Adipocyte (in vitro differentiated cells): Measurements from ENCODE around the gene MUSTN1.

Experiments used
- DNase-seq: peaks from one replicate; pipeline ENCODE4 v3.0.0-alpha.2; 2015; ENCODE audit warnings: low read depth
- H3K27me3 ChIP-seq: replicated peaks from 2 replicates; pipeline ENCODE4 v1.7.0; 2013; ENCODE audit warnings: mild to moderate bottlenecking, low read length, moderate library complexity; ENCODE audit not compliant: control insufficient read depth, insufficient read depth
- H3K36me3 ChIP-seq: 2 replicates; pipeline ENCODE4 v1.7.0; 2013; ENCODE audit warnings: low read length, mild to moderate bottlenecking, moderate library complexity; ENCODE audit not compliant: control insufficient read depth, insufficient read depth, severe bottlenecking
- H3K4me1 ChIP-seq: 2 replicates; pipeline ENCODE4 v1.7.0; 2013; ENCODE audit warnings: mild to moderate bottlenecking, low read length, moderate library complexity; ENCODE audit not compliant: control insufficient read depth, insufficient read depth
- H3K4me3 ChIP-seq: 2 replicates; pipeline ENCODE4 v1.7.0; 2013; ENCODE audit warnings: mild to moderate bottlenecking, low read length, moderate library complexity
- H3K9ac ChIP-seq: 2 replicates; pipeline ENCODE4 v1.7.0; 2013; ENCODE audit warnings: mild to moderate bottlenecking, low read length, moderate library complexity
- H3K9me3 ChIP-seq: 2 replicates; pipeline ENCODE4 v1.7.0; 2013; ENCODE audit warnings: mild to moderate bottlenecking, low read length, moderate library complexity; ENCODE audit not compliant: control insufficient read depth

Gene MUSTN1

DNA sequence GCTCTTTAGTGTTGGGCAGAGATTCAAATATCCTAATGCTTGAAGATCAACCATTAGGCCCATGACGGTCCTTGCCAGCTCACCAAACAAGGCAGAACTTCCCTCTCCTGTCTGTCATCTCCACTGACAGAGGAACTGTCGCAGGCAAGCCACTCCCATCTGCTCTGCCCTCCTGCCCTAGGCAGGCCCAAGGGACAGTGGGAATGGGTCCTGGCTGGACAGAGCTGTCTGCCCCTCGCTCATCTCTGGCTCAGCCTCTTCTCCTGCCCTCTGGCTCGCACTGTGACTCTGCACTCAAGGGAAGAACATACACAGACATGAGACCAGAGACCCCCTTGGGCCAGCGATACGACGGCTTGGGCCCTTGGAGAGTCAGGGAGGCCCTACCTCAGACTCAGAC, 7.6 kb upstream of the MUSTN1 start:
- peaks cover 23% of the 10 kb centered on the region for H3K4me1 ChIP-seq
- peaks cover 19% of the 10 kb centered on the region for H3K36me3 ChIP-seq
- H3K4me3 ChIP-seq: no peak overlapping the region
- no peak overlapping the region for H3K9ac ChIP-seq
- no peaks in the 10 kb centered on the region for H3K27me3 ChIP-seq
- no peaks in the 10 kb centered on the region for H3K9me3 ChIP-seq
- DNase-seq: no peak

DNA sequence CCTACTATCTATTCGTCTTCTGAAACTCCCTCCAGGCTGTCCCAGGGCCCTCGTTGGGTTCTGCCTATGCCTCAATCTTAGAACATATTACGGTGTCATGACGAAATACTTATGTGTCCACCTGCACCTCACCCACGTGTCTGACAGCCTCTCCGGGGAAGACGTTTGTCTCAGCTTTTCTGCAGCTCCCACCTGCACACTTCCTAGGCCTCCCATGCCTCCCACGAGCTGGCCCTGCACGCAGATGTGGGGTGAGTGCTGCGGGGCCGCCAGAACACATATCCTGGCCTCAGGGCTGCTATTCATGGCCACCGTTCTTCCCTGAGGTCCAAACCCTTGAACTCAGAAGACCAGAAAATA, 7.1 kb upstream of the MUSTN1 start:
- H3K9ac ChIP-seq: no peak overlapping the region
- no peaks in the 10 kb centered on the region for H3K9me3 ChIP-seq
- H3K27me3 ChIP-seq: no peaks in the 10 kb centered on the region
- H3K36me3 ChIP-seq: peaks cover 15% of the 10 kb centered on the region
- H3K4me3 ChIP-seq: no peak overlapping the region
- H3K4me1 ChIP-seq: peaks cover 23% of the 10 kb centered on the region
- DNase-seq: no peak

DNA sequence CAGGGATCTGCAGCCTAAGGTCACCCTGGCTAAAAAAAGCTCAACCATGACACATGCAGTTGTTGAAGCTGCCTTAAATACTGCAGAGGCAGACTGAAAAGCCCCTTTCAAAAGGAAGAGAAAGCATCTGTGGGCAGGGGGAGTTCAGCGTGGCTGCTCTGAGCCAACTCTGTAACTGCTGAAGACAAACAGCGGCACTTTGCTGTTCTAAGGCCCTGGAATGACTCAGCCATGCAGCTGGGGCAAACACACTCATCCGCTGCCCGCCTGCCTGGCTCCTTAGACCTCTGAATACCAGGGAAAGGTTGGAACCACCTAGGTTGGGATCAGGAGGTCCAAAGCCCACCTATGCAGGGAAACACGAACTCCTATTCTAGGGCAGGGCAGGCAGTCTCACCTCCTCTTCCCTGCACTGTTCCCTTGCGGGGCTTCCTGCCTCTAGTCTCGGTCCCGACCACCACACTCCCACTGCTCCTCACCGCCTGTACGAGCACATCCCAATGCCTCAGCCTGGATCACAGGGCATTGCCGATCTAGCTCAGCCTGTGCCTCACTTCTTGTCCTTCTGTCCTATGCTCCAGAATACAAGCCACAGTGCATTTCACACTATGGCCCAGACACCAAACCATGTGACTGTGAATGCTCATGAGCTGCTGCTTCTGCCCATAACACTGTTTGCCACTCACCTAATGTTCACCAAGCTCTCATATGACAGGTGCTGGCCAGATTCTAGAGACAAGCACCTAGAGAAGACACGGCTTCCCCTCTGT, 6.6 kb upstream of the MUSTN1 start:
- Histone ChIP-seq H3K4me1 (peaks cover 23% of the 10 kb centered on the region), H3K27me3 (no peaks in the 10 kb centered on the region), H3K9ac (no peak overlapping the region), H3K36me3 (peaks cover 14% of the 10 kb centered on the region), H3K9me3 (no peaks in the 10 kb centered on the region), H3K4me3 (no peak overlapping the region)
- DNase-seq: no peak

DNA sequence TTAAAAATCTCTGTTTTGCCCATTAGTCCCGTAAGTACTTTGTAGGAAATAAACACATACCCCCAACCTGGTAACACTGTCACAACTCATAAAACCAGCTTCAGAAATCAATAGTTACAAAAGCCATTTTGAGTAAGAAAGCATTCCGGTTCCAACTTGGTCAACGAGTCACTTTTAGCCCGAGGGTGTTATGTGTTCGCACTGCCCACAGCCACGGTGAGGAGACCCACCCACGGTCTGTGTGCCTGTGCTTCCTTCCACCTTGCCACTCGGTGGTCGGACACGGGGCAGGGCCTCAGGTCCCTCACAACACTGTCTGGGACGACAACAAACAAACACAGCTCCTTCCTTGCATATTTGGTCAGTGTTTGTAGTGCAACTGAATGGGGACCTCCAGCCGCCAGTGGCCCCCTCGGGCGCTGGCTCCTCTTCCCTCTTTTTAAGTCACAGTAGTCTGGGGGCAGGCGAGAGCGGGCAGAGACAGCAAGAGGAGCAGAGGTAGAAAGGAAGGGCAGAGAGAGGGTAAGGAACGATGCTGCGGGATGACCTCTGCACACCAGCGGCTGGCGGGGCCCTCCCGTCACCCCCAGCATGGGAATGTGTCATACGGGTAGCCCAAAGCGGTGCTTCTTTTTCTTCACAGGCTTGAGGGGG, 5.2 kb upstream of the MUSTN1 start:
- DNase-seq: no peak
- Histone ChIP-seq H3K27me3 (no peaks in the 10 kb centered on the region), H3K4me1 (peaks cover 27% of the 10 kb centered on the region), H3K36me3 (peaks cover 17% of the 10 kb centered on the region), H3K9ac (no peak overlapping the region), H3K9me3 (no peaks in the 10 kb centered on the region), H3K4me3 (no peak overlapping the region)

DNA sequence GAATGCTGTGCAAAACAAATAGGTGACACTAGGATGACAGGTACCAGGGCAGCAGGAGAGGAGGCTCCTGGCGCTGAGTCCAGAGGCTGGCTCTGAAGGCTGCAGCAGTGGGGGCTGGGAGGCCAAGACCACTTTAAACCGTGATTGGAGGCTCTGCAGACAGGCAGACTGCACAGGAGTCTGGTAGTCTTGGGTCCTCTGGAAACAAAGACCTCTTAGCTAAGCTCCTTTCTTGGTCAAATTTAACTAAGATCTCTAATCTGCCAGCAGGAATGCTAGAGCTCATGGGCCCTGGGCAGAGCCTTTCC, 4.4 kb upstream of the MUSTN1 start:
- Histone ChIP-seq H3K9me3 (no peaks in the 10 kb centered on the region), H3K4me1 (peaks cover 25% of the 10 kb centered on the region), H3K9ac (no peak overlapping the region), H3K36me3 (peaks cover 17% of the 10 kb centered on the region), H3K4me3 (no peak overlapping the region), H3K27me3 (no peaks in the 10 kb centered on the region)
- no peak for DNase-seq

DNA sequence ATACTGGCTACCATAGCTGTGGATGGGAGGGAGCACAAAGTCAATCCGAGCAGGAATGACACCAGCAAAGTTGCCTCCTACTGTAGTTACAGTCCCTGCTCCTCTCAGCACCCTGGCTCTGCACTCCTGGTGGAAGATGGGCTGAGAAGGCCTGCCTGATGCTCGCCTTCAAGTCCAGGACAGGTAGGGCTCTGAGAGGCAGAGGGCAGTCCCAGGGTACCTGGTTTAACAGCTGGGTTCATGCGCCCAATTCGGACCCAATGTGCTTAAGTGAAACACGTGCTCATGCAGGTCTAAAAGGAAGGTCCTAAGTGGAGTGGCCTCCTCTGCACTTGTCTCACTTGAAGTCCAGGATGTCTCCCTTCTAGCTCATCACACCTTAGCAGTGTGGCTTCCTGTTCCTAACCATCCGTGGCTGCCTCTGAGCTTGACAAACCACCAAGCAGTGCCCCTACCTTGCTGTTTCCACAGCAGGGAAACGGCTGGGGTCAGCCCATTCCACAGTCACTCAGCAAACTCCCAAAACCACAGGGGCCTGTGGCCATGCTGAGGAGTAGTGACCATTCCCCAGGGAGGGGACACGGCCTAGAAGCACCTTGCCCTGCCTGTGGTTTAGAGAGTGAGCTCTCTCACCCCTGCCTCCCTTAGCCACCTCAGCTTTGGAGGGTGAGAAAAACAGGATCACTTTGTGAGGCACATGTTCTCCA, 3.9 kb upstream of the MUSTN1 start:
- Histone ChIP-seq H3K9ac (no peak overlapping the region), H3K9me3 (no peaks in the 10 kb centered on the region), H3K36me3 (peaks cover 17% of the 10 kb centered on the region), H3K4me1 (peaks cover 23% of the 10 kb centered on the region), H3K27me3 (no peaks in the 10 kb centered on the region), H3K4me3 (no peak overlapping the region)
- DNase-seq: no peak

DNA sequence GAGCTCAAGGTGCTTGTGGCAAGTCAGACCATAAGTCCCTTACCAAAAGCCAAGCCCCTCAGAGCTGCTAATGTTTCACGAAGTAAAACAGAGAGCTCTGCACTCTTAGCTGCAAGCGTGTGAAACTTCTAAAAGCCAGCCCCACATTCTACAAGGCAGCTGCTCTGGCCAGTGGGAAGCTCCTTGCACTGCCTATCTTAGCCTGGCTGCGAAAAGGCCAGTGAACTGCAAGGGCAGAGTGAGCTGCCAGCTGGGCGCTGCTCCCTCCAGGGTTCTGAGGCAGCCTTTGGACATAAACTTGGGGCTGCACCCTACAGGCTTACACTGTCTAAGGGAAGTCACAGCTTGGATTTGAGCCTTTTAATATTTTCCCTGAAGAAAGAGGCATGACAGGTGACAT, 2.2 kb upstream of the MUSTN1 start:
- Histone ChIP-seq H3K4me1 (peaks cover 18% of the 10 kb centered on the region), H3K9me3 (no peaks in the 10 kb centered on the region), H3K36me3 (peaks cover 11% of the 10 kb centered on the region), H3K9ac (no peak overlapping the region), H3K4me3 (no peak overlapping the region), H3K27me3 (no peaks in the 10 kb centered on the region)
- DNase-seq: no peak

DNA sequence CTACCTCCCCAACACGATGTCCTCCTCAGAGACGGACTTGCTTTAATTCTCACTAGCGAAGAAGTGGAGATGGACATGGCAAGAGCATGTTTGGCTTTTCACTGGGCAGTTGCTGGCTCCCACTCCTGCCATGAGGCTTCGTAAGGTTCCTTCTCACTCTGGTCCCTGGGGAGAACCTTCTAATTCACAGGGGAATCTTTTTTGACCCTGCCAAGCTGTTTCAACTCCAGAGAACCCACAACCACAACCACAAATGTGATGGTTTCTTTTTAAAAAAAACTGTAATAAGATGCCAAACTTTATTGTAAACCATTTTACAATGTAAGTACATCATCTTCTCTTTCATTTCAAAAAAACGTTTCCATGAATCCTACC, 1.6 kb upstream of the MUSTN1 start:
- no peaks in the 10 kb centered on the region for H3K9me3 ChIP-seq
- DNase-seq: no peak
- no peak overlapping the region for H3K9ac ChIP-seq
- peaks cover 23% of the 10 kb centered on the region for H3K4me1 ChIP-seq
- H3K27me3 ChIP-seq: no peaks in the 10 kb centered on the region
- no peak overlapping the region for H3K4me3 ChIP-seq
- H3K36me3 ChIP-seq: peaks cover 11% of the 10 kb centered on the region

DNA sequence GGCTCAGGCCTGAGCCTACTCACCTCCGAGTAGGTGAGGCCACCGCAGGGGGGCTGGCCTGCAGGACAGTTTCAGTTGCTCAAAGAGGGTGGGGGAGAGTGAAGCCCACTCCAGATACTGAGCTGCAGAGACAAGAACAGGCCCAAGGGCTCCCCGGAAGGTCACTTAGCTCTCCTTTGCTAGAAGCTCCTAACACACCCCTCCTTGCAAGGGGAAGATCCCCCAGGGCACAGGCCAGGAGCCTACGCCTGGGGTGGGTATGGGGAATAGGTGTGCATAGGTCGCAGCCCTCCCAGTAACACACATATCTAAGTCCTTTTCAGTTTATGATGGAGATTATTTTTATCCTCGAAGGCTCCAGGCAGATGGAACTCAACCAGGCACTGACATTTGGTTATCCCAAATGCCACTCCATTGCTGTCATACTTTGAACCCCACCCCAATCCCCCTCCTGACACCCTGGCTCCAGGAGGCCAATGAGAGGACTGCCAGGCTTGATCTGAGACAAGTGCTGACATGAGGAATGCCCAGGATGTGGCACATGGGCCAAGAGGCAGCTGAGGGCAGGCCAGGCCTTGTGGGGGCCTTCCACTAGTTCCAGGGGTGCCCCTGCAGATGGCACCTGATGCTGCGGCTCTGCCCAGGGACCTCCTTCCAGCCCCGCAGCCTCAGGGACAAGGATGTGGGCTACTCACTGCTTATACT, 1.1 kb upstream of the MUSTN1 start:
- H3K4me1 ChIP-seq: peaks cover 29% of the 10 kb centered on the region

DNA sequence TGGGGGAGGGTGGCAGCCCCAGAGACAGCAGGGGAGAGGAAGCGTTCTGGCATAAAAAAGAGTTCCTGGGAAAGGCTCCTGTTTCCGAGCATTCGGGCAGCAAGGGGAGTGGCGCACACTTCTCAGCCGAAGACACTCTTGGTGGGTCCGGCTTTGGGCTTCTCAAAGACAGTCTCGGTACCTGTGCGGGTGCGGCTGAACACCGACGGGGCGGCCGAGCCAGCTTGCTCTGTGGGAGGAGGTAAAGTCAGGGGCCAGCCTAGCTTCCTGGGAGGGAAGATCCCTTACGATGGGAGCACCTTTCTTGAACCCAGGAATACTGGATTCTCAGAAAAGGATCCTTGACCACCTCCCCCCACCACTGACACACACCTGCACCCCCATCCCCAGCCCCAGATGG, 1.6 kb downstream of the MUSTN1 start:
- H3K9me3 ChIP-seq: no peaks in the 10 kb centered on the region
- H3K9ac ChIP-seq: no peak overlapping the region
- peaks cover 4% of the 10 kb centered on the region for H3K36me3 ChIP-seq
- no peak overlapping the region for H3K4me3 ChIP-seq
- H3K27me3 ChIP-seq: no peaks in the 10 kb centered on the region
- DNase-seq: no peak
- peaks cover 37% of the 10 kb centered on the region for H3K4me1 ChIP-seq

More for the DNA sequence above, 1.1 kb upstream of the MUSTN1 start:
- H3K4me3 ChIP-seq: no peak overlapping the region
- H3K36me3 ChIP-seq: peaks cover 10% of the 10 kb centered on the region
- H3K9ac ChIP-seq: no peak overlapping the region
- DNase-seq: no peak
- H3K27me3 ChIP-seq: no peaks in the 10 kb centered on the region
- H3K9me3 ChIP-seq: no peaks in the 10 kb centered on the region
